Aorta (tissue), 5 donors: Measurements from ENCODE around the gene SFXN3. TPM values are rescaled to one million over a fixed set of nuclear protein-coding genes. Genes with fewer than 3 reads are reported as not detected.

ENCODE experiments used
- ATAC-seq: fragments of 200-7000 bp; cut with Tn5 transposase; one replicate; pipeline ENCODE4 v1.9.1; 2022; ENCODE audit warnings: moderate library complexity; ENCODE audit not compliant: low FRiP score
- DNase-seq, 2 donors: peaks; one replicate each; pipeline ENCODE4 v3.0.0-alpha.2; 2020
- H3K27ac ChIP-seq, 2 donors: one replicate each; pipeline ENCODE4 v1.5.1; 2013; ENCODE audit warnings: low read length in 2 of 2, mild to moderate bottlenecking in 2 of 2, moderate library complexity in 2 of 2, control low read depth in 1 of 2, inconsistent platforms in 1 of 2, low read depth in 1 of 2
- H3K27me3 ChIP-seq, 2 donors: one replicate each; pipeline ENCODE4 v1.6.1; 2013; ENCODE audit warnings: control low read depth in 1 of 2, low read length in 1 of 2, mild to moderate bottlenecking in 1 of 2, moderate library complexity in 1 of 2; ENCODE audit not compliant: insufficient read depth in 2 of 2, control insufficient read depth in 1 of 2
- H3K36me3 ChIP-seq, 2 donors: one replicate each; pipeline ENCODE4 v1.6.1; 2013; ENCODE audit warnings: control low read depth in 1 of 2, low read length in 1 of 2, mild to moderate bottlenecking in 1 of 2; ENCODE audit not compliant: insufficient read depth in 2 of 2, control insufficient read depth in 1 of 2
- H3K4me1 ChIP-seq, 2 donors: one replicate each; pipeline ENCODE4 v1.6.1; 2013; ENCODE audit warnings: low read length in 2 of 2, control low read depth in 1 of 2, mild to moderate bottlenecking in 1 of 2, moderate library complexity in 1 of 2; ENCODE audit not compliant: insufficient read depth in 2 of 2, control insufficient read depth in 1 of 2
- H3K4me3 ChIP-seq, 2 donors: one replicate each; pipeline ENCODE4 v1.5.1; 2013; ENCODE audit warnings: low read length in 2 of 2, control low read depth in 1 of 2, mild to moderate bottlenecking in 1 of 2
- H3K9me3 ChIP-seq: one replicate; pipeline ENCODE4 v1.6.1; 2013; ENCODE audit warnings: mild to moderate bottlenecking, low read length; ENCODE audit not compliant: control insufficient read depth
- WGBS, 2 donors: extraction: QIAGEN DNeasy Blood & Tissue Kit; methylation state at CpG; one replicate each; pipeline ENCODE4 v1.1.7; 2013; 5-methylcytosine and 5-hydroxymethylcytosine counted together
- intact Hi-C, 2 donors: fragments of 100-400 bp; cut with DNase I; formaldehyde crosslinking; loops; one replicate each; pipeline versions ENCODE4 v1.14.2 to v1.15.0; 2022
- polyA plus RNA-seq, 2 donors: library from polyadenylated mRNA; stranded (reverse); fragments of 200-250 nt; gene quantifications; one replicate each; pipeline ENCODE4 v1.2.3, GENCODE V29; 2013
- total RNA-seq, 2 donors: library from RNA; stranded (reverse); fragmentation: NEBNext Ultra II Directional; extraction: Animal tissue kit (Norgen Biotek cat#: 25700); gene quantifications; one replicate each; pipeline ENCODE4 v1.2.1, GENCODE V29; 2021
- donor health status: healthy with polysubstance abuse.
- donor health status: Bipolar disorder and iron deficiency.
- donor health status: DM: no; HTN: no; CAD: no.
- donor health status: DM: no; HTN: no; CAD: no.
- donor health status: DM: yes; HTN: yes; CAD: no.

The SFXN3 gene
- total and polyA plus RNA-seq, 4 donors, result 42.6 to 113 (median 94.3) TPM

DNA sequence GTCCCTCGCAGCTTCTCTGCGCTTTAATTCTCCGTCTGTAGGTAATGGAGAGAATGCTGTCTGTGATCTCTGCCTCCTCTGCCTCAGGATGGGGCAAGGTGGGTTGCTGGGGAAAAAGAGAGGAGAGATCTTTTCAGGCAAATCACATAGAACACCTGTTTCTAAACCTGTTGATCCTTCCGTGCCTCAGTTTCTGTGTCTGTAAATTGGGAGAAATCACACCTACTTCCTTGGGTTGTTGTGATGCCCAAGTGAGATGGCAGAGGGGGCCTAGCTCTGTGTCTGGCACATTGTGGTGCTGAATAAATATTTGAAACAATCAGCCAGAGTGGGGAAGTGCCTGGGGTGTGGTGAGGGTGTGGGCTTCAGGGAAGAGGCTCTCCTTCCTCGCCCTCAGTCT lies 59.6 kb downstream of the SFXN3 start:
- Histone ChIP-seq H3K9me3 (no peaks in the 10 kb centered on the region), H3K4me1 (no peaks in the 10 kb centered on the region), H3K36me3 (no peaks in the 10 kb centered on the region), H3K4me3 (no peak overlapping the region), H3K27me3 (no peaks in the 10 kb centered on the region), H3K27ac (no peak overlapping the region)
- intact Hi-C loops, result no loop called here
- WGBS, 2 donors, result 83 to 89% methylated on average over 5 of the region's 5 CpGs
- ATAC-seq (no peak), DNase-seq (no peak)

Other genes with a start within 250 kb of the SFXN3 start
- gene SLF2, start 118.3 kb upstream of the SFXN3 start, total RNA-seq, result 10 to 100 TPM; 20.3 to 38.3 TPM
- 10 to 100 TPM in 1 of 2 donors, 1 to 10 TPM in 1; 5.6 to 13.2 TPM for gene SLF2, start 118.3 kb upstream of the SFXN3 start, polyA plus RNA-seq
- gene SEMA4G, start 61.7 kb upstream of the SFXN3 start, total RNA-seq, result 1 to 10 TPM; 1.5 to 4.2 TPM
- gene SEMA4G, start 61.7 kb upstream of the SFXN3 start, polyA plus RNA-seq, result 1 to 10 TPM; 2.1 to 7.5 TPM
- 10 to 100 TPM; 38.9 to 59.8 TPM for gene MRPL43, start 43.7 kb upstream of the SFXN3 start, total RNA-seq
- 100 to 1,000 TPM in 1 of 2 donors, 10 to 100 TPM in 1; 69.4 to 104 TPM for gene MRPL43, start 43.7 kb upstream of the SFXN3 start, polyA plus RNA-seq
- 1 to 10 TPM; 4.6 to 5.7 TPM for gene TWNK, start 43.7 kb upstream of the SFXN3 start, total RNA-seq
- gene TWNK, start 43.7 kb upstream of the SFXN3 start, polyA plus RNA-seq, result 1 to 10 TPM; 3.0 to 4.5 TPM
- gene LZTS2, start 31.4 kb upstream of the SFXN3 start, total RNA-seq, result 10 to 100 TPM; 94.0 to 95.3 TPM
- 100 to 1,000 TPM in 1 of 2 donors, 10 to 100 TPM in 1; 38.3 to 108 TPM for gene LZTS2, start 31.4 kb upstream of the SFXN3 start, polyA plus RNA-seq
- gene PDZD7, start 105 bp upstream of the SFXN3 start, total RNA-seq, result 1 to 10 TPM; 1.1 to 1.6 TPM
- gene PDZD7, start 105 bp upstream of the SFXN3 start, polyA plus RNA-seq, result 1 to 10 TPM in 1 of 2 donors, under 1 TPM in 1; 0.97 to 3.9 TPM
- gene KAZALD1, start 30.8 kb downstream of the SFXN3 start, total RNA-seq, result 10 to 100 TPM; 12.4 to 17.6 TPM
- gene KAZALD1, start 30.8 kb downstream of the SFXN3 start, polyA plus RNA-seq, result 10 to 100 TPM; 12.9 to 20.7 TPM
- not detected for gene TLX1, start 100.1 kb downstream of the SFXN3 start, total RNA-seq
- gene TLX1, start 100.1 kb downstream of the SFXN3 start, polyA plus RNA-seq, result under 1 TPM in 1 of 2 donors, not detected in 1; 0.13 TPM
- gene LBX1, start 198.2 kb downstream of the SFXN3 start, total RNA-seq, result not detected
- not detected for gene LBX1, start 198.2 kb downstream of the SFXN3 start, polyA plus RNA-seq